ENCODE measurements around the gene HIC1. TPM values are rescaled to one million over a fixed set of nuclear protein-coding genes. Genes with fewer than 3 reads are reported as not detected.
A peak's percentile ranks its signal among the peaks of the same experiment; 100 is the strongest.

The HIC1 gene
- total RNA-seq, 4 donors from 2014 or later = 27.6 to 64.7 (median 50.0) TPM

GRCh38 chr17:2059547-2060384, 4.9 kb downstream of the HIC1 start:
- Histone ChIP-seq H3K36me3 (peaks cover 0 to 76% (median 0%) of the 10 kb centered on the region in 3 donors), H3K9me3 (no peaks in the 10 kb centered on the region), H3K27me3 (peaks cover 0 to 22% of the 10 kb centered on the region in 2 donors), H3K27ac (peak overlapping the region; percentile 66 to 92 (median 92)), H3K4me3 (peak overlapping the region in 2 of 4 donors; percentile 46 to 69), H3K4me1 (peaks cover 0 to 91% (median 57%) of the 10 kb centered on the region in 4 donors)
- DNase-seq (ENCODE audit: low spot score in 2 of 2) = no peak
- TF ChIP-seq EP300 (IDR thresholded peaks at IDR 0.05) (no peak), POLR2A (IDR thresholded peaks at IDR 0.05) (no peak), CTCF (IDR thresholded peaks at IDR 0.05) (no peak)
- WGBS, 2 donors = 66 to 69% methylated on average over 21 of the region's 21 CpGs

GRCh38 chr17:2060385-2060658, 5.4 kb downstream of the HIC1 start:
- Histone ChIP-seq H3K4me3 (no peak overlapping the region), H3K9me3 (no peaks in the 10 kb centered on the region), H3K27me3 (peaks cover 0 to 17% of the 10 kb centered on the region in 2 donors), H3K27ac (peak overlapping the region; percentile 66 to 92 (median 92)), H3K36me3 (peaks cover 0 to 81% (median 0%) of the 10 kb centered on the region in 3 donors), H3K4me1 (peaks cover 0 to 92% (median 57%) of the 10 kb centered on the region in 4 donors)
- WGBS, 2 donors = 62 to 70% methylated on average over 6 of the region's 6 CpGs
- DNase-seq (ENCODE audit: low spot score in 2 of 2) = no peak
- TF ChIP-seq CTCF (IDR thresholded peaks at IDR 0.05) (no peak), EP300 (IDR thresholded peaks at IDR 0.05) (no peak), POLR2A (IDR thresholded peaks at IDR 0.05) (no peak)

- H3K36me3 ChIP-seq = peaks cover 0 to 87% (median 0%) of the 10 kb centered on the region in 3 donors
These were observed 6.0 kb downstream of the HIC1 start for GRCh38 chr17:2060681-2061440.

GRCh38 chr17:2061441-2061958, 6.6 kb downstream of the HIC1 start:
- H3K4me1 ChIP-seq = peaks cover 0 to 97% (median 64%) of the 10 kb centered on the region in 4 donors
- H3K36me3 ChIP-seq = peaks cover 0 to 88% (median 0%) of the 10 kb centered on the region in 3 donors
- WGBS, 2 donors = 63 to 70% methylated on average over 14 to 17 of the region's 17 CpGs
- peak overlapping the region; percentile 66 to 92 (median 92) for H3K27ac ChIP-seq
- H3K4me3 ChIP-seq = no peak overlapping the region
- no peak for DNase-seq (ENCODE audit: low spot score in 2 of 2)
- H3K27me3 ChIP-seq = peaks cover 0 to 17% of the 10 kb centered on the region in 2 donors
- H3K9me3 ChIP-seq = no peaks in the 10 kb centered on the region
- TF ChIP-seq POLR2A (IDR thresholded peaks at IDR 0.05) (no peak), CTCF (IDR thresholded peaks at IDR 0.05) (no peak), EP300 (IDR thresholded peaks at IDR 0.05) (no peak)

More at GRCh38 chr17:2060681-2061440, 6.0 kb downstream of the HIC1 start:
- H3K4me3 ChIP-seq = no peak overlapping the region
- TF ChIP-seq EP300 (IDR thresholded peaks at IDR 0.05) = no peak
- no peak for TF ChIP-seq POLR2A (IDR thresholded peaks at IDR 0.05)
- TF ChIP-seq CTCF (IDR thresholded peaks at IDR 0.05) = no peak
- H3K4me1 ChIP-seq = peaks cover 0 to 94% (median 62%) of the 10 kb centered on the region in 4 donors
- peak overlapping the region; percentile 66 to 92 (median 92) for H3K27ac ChIP-seq
- no peaks in the 10 kb centered on the region for H3K9me3 ChIP-seq
- H3K27me3 ChIP-seq = peaks cover 0 to 17% of the 10 kb centered on the region in 2 donors
- DNase-seq (ENCODE audit: low spot score in 2 of 2) = no peak
- 57 to 71% methylated on average over 18 to 21 of the region's 21 CpGs for WGBS, 2 donors
